GM12872 (cell line): ENCODE data around the gene TNFRSF1B.

Experiments used
- CTCF ChIP-seq: IDR thresholded peaks from 3 replicates; pipeline ENCODE4 v1.5.1; 2011; ENCODE audit warnings: low read depth, mild to moderate bottlenecking, low read length, moderate library complexity; ENCODE audit not compliant: insufficient read depth

The TNFRSF1B gene

GRCh38 chr1:12173631-12174121 is 6.9 kb downstream of the TNFRSF1B start:
- TF ChIP-seq CTCF, result no peak

GRCh38 chr1:12174924-12175810 is 8.4 kb downstream of the TNFRSF1B start:
- no peak for TF ChIP-seq CTCF

DNA sequence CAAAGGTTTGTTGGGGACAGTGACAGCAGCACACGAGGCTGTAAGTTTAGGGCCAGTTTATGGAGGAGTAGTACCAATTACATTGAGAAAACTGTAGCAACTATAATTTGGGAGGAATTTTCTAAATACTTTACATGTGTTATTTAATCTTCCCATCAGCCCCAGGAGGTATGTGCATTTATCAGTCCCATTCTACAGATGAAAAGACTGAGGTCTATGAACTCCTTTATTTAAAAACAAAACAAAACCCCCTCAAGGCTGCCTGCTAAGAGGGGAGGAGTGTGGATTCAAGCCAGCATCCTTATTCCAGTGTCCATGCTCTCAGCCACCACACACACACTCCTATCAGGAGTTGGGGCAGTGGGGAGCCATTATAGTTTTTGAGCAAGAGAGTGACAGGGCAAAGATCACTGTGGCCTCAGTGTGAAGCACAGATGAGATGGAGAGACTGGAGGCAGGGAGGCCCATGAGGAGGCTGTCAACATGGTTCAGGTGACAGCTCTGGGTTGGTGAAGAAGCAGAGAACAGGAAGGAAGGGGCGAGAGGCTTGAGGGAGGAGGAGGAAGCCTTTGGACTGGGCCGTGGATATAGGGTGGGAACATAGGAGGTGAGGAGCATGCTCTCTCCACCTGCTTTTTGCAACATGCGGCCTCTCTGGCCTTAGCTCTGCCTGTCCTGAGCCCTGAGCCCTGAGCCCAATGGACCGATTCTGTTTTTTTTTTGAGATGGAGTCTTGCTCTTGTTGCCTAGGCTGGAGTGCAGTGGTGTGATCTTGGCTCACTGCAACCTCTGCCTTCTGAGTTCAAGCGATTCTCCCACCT is 9.7 kb downstream of the TNFRSF1B start:
- no peak for TF ChIP-seq CTCF

GRCh38 chr1:12177156-12177998 is 10.6 kb downstream of the TNFRSF1B start:
- TF ChIP-seq CTCF, result no peak

GRCh38 chr1:12177999-12178441 is 11.2 kb downstream of the TNFRSF1B start:
- no peak for TF ChIP-seq CTCF

- TF ChIP-seq CTCF, result no peak
Observed at GRCh38 chr1:12178511-12178910, 11.7 kb downstream of the TNFRSF1B start.
